HG02759 (cell line): ENCODE measurements around the gene PARVB.

ENCODE experiments used
- ATAC-seq: cut with Tn5 transposase; IDR thresholded peaks from one replicate; pipeline ENCODE4 v1.9.1; 2021; ENCODE audit warnings: mild to moderate bottlenecking, moderate library complexity; ENCODE audit not compliant: unreplicated experiment

PARVB gene

GRCh38 chr22:44151676-44152075 lies 127.6 kb downstream of the PARVB start:
- no peak for ATAC-seq

GRCh38 chr22:44153710-44154109 lies 129.6 kb downstream of the PARVB start:
- ATAC-seq: no peak

- ATAC-seq: no peak
Measured at GRCh38 chr22:44154436-44154942, 130.4 kb downstream of the PARVB start.

GRCh38 chr22:44155115-44155514 lies 131.0 kb downstream of the PARVB start:
- no peak for ATAC-seq

GRCh38 chr22:44157916-44158618 lies 134.0 kb downstream of the PARVB start:
- no peak for ATAC-seq

- ATAC-seq: no peak
Measured at GRCh38 chr22:44158816-44159215, 134.7 kb downstream of the PARVB start.

GRCh38 chr22:44159221-44159620 lies 135.1 kb downstream of the PARVB start:
- no peak for ATAC-seq

GRCh38 chr22:44159811-44160210 lies 135.7 kb downstream of the PARVB start:
- no peak for ATAC-seq

GRCh38 chr22:44160421-44160820 lies 136.3 kb downstream of the PARVB start:
- no peak for ATAC-seq

- ATAC-seq: no peak
Measured at GRCh38 chr22:44161673-44162072, 137.6 kb downstream of the PARVB start.

GRCh38 chr22:44162960-44163359 lies 138.9 kb downstream of the PARVB start:
- ATAC-seq: no peak

GRCh38 chr22:44163536-44163935 lies 139.4 kb downstream of the PARVB start:
- ATAC-seq: no peak

GRCh38 chr22:44164031-44164430 lies 139.9 kb downstream of the PARVB start:
- no peak for ATAC-seq

GRCh38 chr22:44165286-44165874 lies 141.3 kb downstream of the PARVB start:
- no peak for ATAC-seq

- no peak for ATAC-seq
Measured at GRCh38 chr22:44166498-44167276, 142.6 kb downstream of the PARVB start.

GRCh38 chr22:44167501-44167900 lies 143.4 kb downstream of the PARVB start:
- no peak for ATAC-seq

- ATAC-seq: no peak
Measured at GRCh38 chr22:44168206-44168605, 144.1 kb downstream of the PARVB start.

- no peak for ATAC-seq
Measured at GRCh38 chr22:44170470-44170869, 146.4 kb downstream of the PARVB start.

GRCh38 chr22:44171561-44171960 lies 147.5 kb downstream of the PARVB start:
- ATAC-seq: no peak

- no peak for ATAC-seq
Measured at GRCh38 chr22:44172370-44173108, 148.4 kb downstream of the PARVB start.

GRCh38 chr22:44173154-44173553 lies 149.1 kb downstream of the PARVB start:
- no peak for ATAC-seq
